ENCODE results near the gene CADPS2. TPM values are rescaled to one million over a fixed set of nuclear protein-coding genes. Genes with fewer than 3 reads are reported as not detected.

The CADPS2 gene
- total and polyA plus RNA-seq, 4 donors, result 5.9 to 23.8 (median 11.0) TPM

- Histone ChIP-seq H3K27me3 (ENCODE audit: control insufficient read depth in 1 of 2, insufficient read depth in 2 of 2, low read length in 1 of 2) (no peaks in the 10 kb centered on the region), H3K4me1 (ENCODE audit: control insufficient read depth in 1 of 2, insufficient read depth in 2 of 2, low read length in 2 of 2) (no peaks in the 10 kb centered on the region), H3K9me3 (ENCODE audit: control insufficient read depth, low read length) (no peaks in the 10 kb centered on the region), H3K36me3 (ENCODE audit: control insufficient read depth in 1 of 2, insufficient read depth in 2 of 2, low read length in 1 of 2) (no peaks in the 10 kb centered on the region), H3K4me3 (ENCODE audit: low read length in 2 of 2) (no peak overlapping the region), H3K27ac (ENCODE audit: low read depth in 1 of 2, low read length in 2 of 2) (no peak overlapping the region)
- 73 to 75% methylated on average over 2 of the region's 2 CpGs for WGBS, 2 donors
- ATAC-seq (ENCODE audit: low FRiP score) (no peak), DNase-seq (no peak)
- intact Hi-C loops (cut with DNase I), result no loop called here
Measured at GRCh38 chr7:122893486-122893885, 7.2 kb upstream of the CADPS2 start.

- intact Hi-C loops (cut with DNase I), result loop anchor here in 1 of 2 donors (10.0 kb wide), 1 partner anchor 744 kb away; the partner anchor contains the start of gene AASS
- no peak overlapping the region for H3K4me3 ChIP-seq (ENCODE audit: low read length in 2 of 2)
- H3K27ac ChIP-seq (ENCODE audit: low read depth in 1 of 2, low read length in 2 of 2), result no peak overlapping the region
- no peaks in the 10 kb centered on the region for H3K27me3 ChIP-seq (ENCODE audit: control insufficient read depth in 1 of 2, insufficient read depth in 2 of 2, low read length in 1 of 2)
- no peaks in the 10 kb centered on the region for H3K9me3 ChIP-seq (ENCODE audit: control insufficient read depth, low read length)
- no peak for DNase-seq
- H3K36me3 ChIP-seq (ENCODE audit: control insufficient read depth in 1 of 2, insufficient read depth in 2 of 2, low read length in 1 of 2), result no peaks in the 10 kb centered on the region
- WGBS, 2 donors, result 93 to 96% methylated on average over 1 of the region's 1 CpG
- ATAC-seq (ENCODE audit: low FRiP score), result no peak
- H3K4me1 ChIP-seq (ENCODE audit: control insufficient read depth in 1 of 2, insufficient read depth in 2 of 2, low read length in 2 of 2), result no peaks in the 10 kb centered on the region
Measured at GRCh38 chr7:122889116-122889515, 2.9 kb upstream of the CADPS2 start.

GRCh38 chr7:122887848-122888247 lies 1.6 kb upstream of the CADPS2 start:
- no peak for DNase-seq
- Histone ChIP-seq H3K27ac (ENCODE audit: low read depth in 1 of 2, low read length in 2 of 2) (no peak overlapping the region), H3K4me1 (ENCODE audit: control insufficient read depth in 1 of 2, insufficient read depth in 2 of 2, low read length in 2 of 2) (no peaks in the 10 kb centered on the region), H3K4me3 (ENCODE audit: low read length in 2 of 2) (no peak overlapping the region), H3K36me3 (ENCODE audit: control insufficient read depth in 1 of 2, insufficient read depth in 2 of 2, low read length in 1 of 2) (no peaks in the 10 kb centered on the region), H3K27me3 (ENCODE audit: control insufficient read depth in 1 of 2, insufficient read depth in 2 of 2, low read length in 1 of 2) (no peaks in the 10 kb centered on the region), H3K9me3 (ENCODE audit: control insufficient read depth, low read length) (no peaks in the 10 kb centered on the region)
- ATAC-seq (ENCODE audit: low FRiP score), result no peak
- intact Hi-C loops (cut with DNase I), result loop anchor here in 1 of 2 donors (10.0 kb wide), 1 partner anchor 743 kb away; the partner anchor contains the start of gene AASS

GRCh38 chr7:122887198-122887597 lies 938 bp upstream of the CADPS2 start:
- H3K4me3 ChIP-seq (ENCODE audit: low read length in 2 of 2), result peak overlapping the region; percentile 56 to 83
- DNase-seq (peak; percentile 69 to 89), ATAC-seq (ENCODE audit: low FRiP score) (peak; percentile 87)
- intact Hi-C loops (cut with DNase I), result loop anchor here in 1 of 2 donors (10.0 kb wide), 1 partner anchor 742 kb away; the partner anchor contains the start of gene AASS
- no peaks in the 10 kb centered on the region for H3K4me1 ChIP-seq (ENCODE audit: control insufficient read depth in 1 of 2, insufficient read depth in 2 of 2, low read length in 2 of 2)
- H3K27ac ChIP-seq (ENCODE audit: low read depth in 1 of 2, low read length in 2 of 2), result no peak overlapping the region
- no peaks in the 10 kb centered on the region for H3K27me3 ChIP-seq (ENCODE audit: control insufficient read depth in 1 of 2, insufficient read depth in 2 of 2, low read length in 1 of 2)
- H3K36me3 ChIP-seq (ENCODE audit: control insufficient read depth in 1 of 2, insufficient read depth in 2 of 2, low read length in 1 of 2), result no peaks in the 10 kb centered on the region
- 1 to 2% methylated on average over 12 of the region's 12 CpGs for WGBS, 2 donors
- no peaks in the 10 kb centered on the region for H3K9me3 ChIP-seq (ENCODE audit: control insufficient read depth, low read length)

- Histone ChIP-seq H3K27me3 (ENCODE audit: control insufficient read depth in 1 of 2, insufficient read depth in 2 of 2, low read length in 1 of 2) (no peaks in the 10 kb centered on the region), H3K9me3 (ENCODE audit: control insufficient read depth, low read length) (no peaks in the 10 kb centered on the region), H3K4me1 (ENCODE audit: control insufficient read depth in 1 of 2, insufficient read depth in 2 of 2, low read length in 2 of 2) (no peaks in the 10 kb centered on the region), H3K36me3 (ENCODE audit: control insufficient read depth in 1 of 2, insufficient read depth in 2 of 2, low read length in 1 of 2) (no peaks in the 10 kb centered on the region), H3K27ac (ENCODE audit: low read depth in 1 of 2, low read length in 2 of 2) (peak overlapping the region; percentile 14 to 81), H3K4me3 (ENCODE audit: low read length in 2 of 2) (peak overlapping the region; percentile 56 to 83)
- intact Hi-C loops (cut with DNase I), result loop anchor here in 1 of 2 donors (10.0 kb wide), 1 partner anchor 741 kb away; the partner anchor contains the start of gene AASS
- peak; percentile 48 to 79 for DNase-seq
- 1% methylated on average over 37 to 70 of the region's 70 CpGs for WGBS, 2 donors
- peak; percentile 65 for ATAC-seq (ENCODE audit: low FRiP score)
Measured at GRCh38 chr7:122885583-122886356, 490 bp downstream of the CADPS2 start.

GRCh38 chr7:122884186-122884585 lies 2.1 kb downstream of the CADPS2 start:
- DNase-seq (no peak), ATAC-seq (ENCODE audit: low FRiP score) (no peak)
- Histone ChIP-seq H3K27me3 (ENCODE audit: control insufficient read depth in 1 of 2, insufficient read depth in 2 of 2, low read length in 1 of 2) (no peaks in the 10 kb centered on the region), H3K27ac (ENCODE audit: low read depth in 1 of 2, low read length in 2 of 2) (no peak overlapping the region), H3K36me3 (ENCODE audit: control insufficient read depth in 1 of 2, insufficient read depth in 2 of 2, low read length in 1 of 2) (no peaks in the 10 kb centered on the region), H3K4me3 (ENCODE audit: low read length in 2 of 2) (no peak overlapping the region), H3K9me3 (ENCODE audit: control insufficient read depth, low read length) (no peaks in the 10 kb centered on the region), H3K4me1 (ENCODE audit: control insufficient read depth in 1 of 2, insufficient read depth in 2 of 2, low read length in 2 of 2) (no peaks in the 10 kb centered on the region)
- intact Hi-C loops (cut with DNase I), result loop anchor here in 1 of 2 donors (10.0 kb wide), 1 partner anchor 739 kb away; the partner anchor contains the start of gene AASS
- 85 to 93% methylated on average over 4 of the region's 4 CpGs for WGBS, 2 donors

GRCh38 chr7:122883049-122883680 lies 3.1 kb downstream of the CADPS2 start:
- intact Hi-C loops (cut with DNase I), result loop anchor here in 1 of 2 donors (10.0 kb wide), 1 partner anchor 738 kb away; the partner anchor contains the start of gene AASS
- H3K9me3 ChIP-seq (ENCODE audit: control insufficient read depth, low read length), result no peaks in the 10 kb centered on the region
- no peaks in the 10 kb centered on the region for H3K4me1 ChIP-seq (ENCODE audit: control insufficient read depth in 1 of 2, insufficient read depth in 2 of 2, low read length in 2 of 2)
- no peaks in the 10 kb centered on the region for H3K27me3 ChIP-seq (ENCODE audit: control insufficient read depth in 1 of 2, insufficient read depth in 2 of 2, low read length in 1 of 2)
- no peaks in the 10 kb centered on the region for H3K36me3 ChIP-seq (ENCODE audit: control insufficient read depth in 1 of 2, insufficient read depth in 2 of 2, low read length in 1 of 2)
- 83 to 84% methylated on average over 3 of the region's 3 CpGs for WGBS, 2 donors
- DNase-seq, result no peak
- no peak for ATAC-seq (ENCODE audit: low FRiP score)
- no peak overlapping the region for H3K4me3 ChIP-seq (ENCODE audit: low read length in 2 of 2)
- no peak overlapping the region for H3K27ac ChIP-seq (ENCODE audit: low read depth in 1 of 2, low read length in 2 of 2)

- 58 to 59% methylated on average over 1 of the region's 1 CpG for WGBS, 2 donors
- Histone ChIP-seq H3K9me3 (ENCODE audit: control insufficient read depth, low read length) (no peaks in the 10 kb centered on the region), H3K4me1 (ENCODE audit: control insufficient read depth in 1 of 2, insufficient read depth in 2 of 2, low read length in 2 of 2) (no peaks in the 10 kb centered on the region), H3K27ac (ENCODE audit: low read depth in 1 of 2, low read length in 2 of 2) (no peak overlapping the region), H3K27me3 (ENCODE audit: control insufficient read depth in 1 of 2, insufficient read depth in 2 of 2, low read length in 1 of 2) (no peaks in the 10 kb centered on the region), H3K4me3 (ENCODE audit: low read length in 2 of 2) (no peak overlapping the region), H3K36me3 (ENCODE audit: control insufficient read depth in 1 of 2, insufficient read depth in 2 of 2, low read length in 1 of 2) (no peaks in the 10 kb centered on the region)
- ATAC-seq (ENCODE audit: low FRiP score), result no peak
- DNase-seq, result no peak
- intact Hi-C loops (cut with DNase I), result loop anchor here in 1 of 2 donors (10.0 kb wide), 1 partner anchor 737 kb away; the partner anchor contains the start of gene AASS
Measured at GRCh38 chr7:122881324-122881723, 4.9 kb downstream of the CADPS2 start.

Data from aorta (tissue), 5 donors.